ENCODE data around the gene DACT2.

DNA sequence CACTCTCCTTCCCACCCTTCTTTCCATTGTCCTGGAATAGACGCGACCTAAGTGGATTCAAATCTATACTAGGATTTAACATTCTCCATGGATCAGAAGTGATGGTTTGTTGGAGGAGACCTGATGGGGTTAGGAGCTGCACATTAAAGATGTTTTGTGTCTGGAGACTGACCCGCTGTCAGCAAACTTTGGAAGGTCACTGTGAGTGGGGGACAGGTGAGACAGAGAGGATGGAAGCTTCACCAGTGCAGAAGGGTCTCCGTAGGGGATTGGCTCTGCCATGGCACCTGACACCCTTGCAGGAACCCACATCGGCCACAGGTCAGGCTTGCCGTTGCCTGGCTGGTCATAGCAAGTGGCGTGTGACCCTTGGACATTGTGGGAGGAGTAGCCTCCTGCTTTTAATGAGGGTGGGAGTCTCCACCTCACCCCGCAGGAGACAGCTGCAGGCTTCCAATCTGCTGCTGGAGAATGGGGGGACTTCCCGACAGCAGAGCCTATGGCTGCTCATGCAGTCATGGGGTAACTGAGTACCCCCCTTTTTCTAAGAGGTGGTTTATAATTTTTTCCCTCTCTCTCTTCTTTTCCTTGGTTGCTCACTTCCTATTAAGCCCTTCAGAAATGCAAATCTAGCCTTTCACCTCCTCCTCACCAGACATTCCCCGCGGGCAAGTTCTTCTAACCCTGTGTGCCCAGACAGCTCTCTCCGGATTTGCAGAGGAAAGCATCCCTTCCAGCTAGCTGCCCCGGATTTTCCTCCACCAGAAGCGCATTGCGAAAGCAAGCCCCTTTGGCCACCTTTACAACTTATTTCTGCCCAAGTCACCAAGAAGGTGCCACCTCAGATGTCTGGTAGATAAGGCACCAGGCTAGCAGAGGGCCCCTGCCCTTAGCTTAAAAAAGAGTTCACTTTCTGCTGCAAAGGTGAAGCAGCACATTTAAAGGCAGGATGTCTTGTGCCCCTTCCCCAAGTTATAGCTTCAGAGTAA is 53.5 kb downstream of the DACT2 start:
- TF ChIP-seq, protein P1, sequence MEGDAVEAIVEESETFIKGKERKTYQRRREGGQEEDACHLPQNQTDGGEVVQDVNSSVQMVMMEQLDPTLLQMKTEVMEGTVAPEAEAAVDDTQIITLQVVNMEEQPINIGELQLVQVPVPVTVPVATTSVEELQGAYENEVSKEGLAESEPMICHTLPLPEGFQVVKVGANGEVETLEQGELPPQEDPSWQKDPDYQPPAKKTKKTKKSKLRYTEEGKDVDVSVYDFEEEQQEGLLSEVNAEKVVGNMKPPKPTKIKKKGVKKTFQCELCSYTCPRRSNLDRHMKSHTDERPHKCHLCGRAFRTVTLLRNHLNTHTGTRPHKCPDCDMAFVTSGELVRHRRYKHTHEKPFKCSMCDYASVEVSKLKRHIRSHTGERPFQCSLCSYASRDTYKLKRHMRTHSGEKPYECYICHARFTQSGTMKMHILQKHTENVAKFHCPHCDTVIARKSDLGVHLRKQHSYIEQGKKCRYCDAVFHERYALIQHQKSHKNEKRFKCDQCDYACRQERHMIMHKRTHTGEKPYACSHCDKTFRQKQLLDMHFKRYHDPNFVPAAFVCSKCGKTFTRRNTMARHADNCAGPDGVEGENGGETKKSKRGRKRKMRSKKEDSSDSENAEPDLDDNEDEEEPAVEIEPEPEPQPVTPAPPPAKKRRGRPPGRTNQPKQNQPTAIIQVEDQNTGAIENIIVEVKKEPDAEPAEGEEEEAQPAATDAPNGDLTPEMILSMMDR (IDR thresholded peaks at IDR 0.05), result no peak
- TF ChIP-seq ZFX (IDR thresholded peaks at IDR 0.05; ENCODE audit: borderline replicate concordance), result no peak
